AG04450 (cell line): ENCODE results near the gene CRYBG2. TPM values are rescaled to one million over a fixed set of nuclear protein-coding genes. Genes with fewer than 3 reads are reported as not detected.
"Not testable (repeated sequence)": the region's sequence is repeated elsewhere in the genome, so short reads cannot be mapped to it uniquely, and the experiment has no call there.

Experiments
- CTCF ChIA-PET: fragments of 300-600, 350-600 bp; formaldehyde crosslinking; extraction: SDS; loops from one replicate; lab custom pipeline; 2022; ENCODE audit warnings: antibody characterized with exemption, inconsistent platforms; lab: Charles Lee
- POLR2A ChIA-PET: fragments of 350-600 bp; formaldehyde crosslinking; extraction: SDS; loops from one replicate; lab custom pipeline; 2021; ENCODE audit warnings: antibody characterized with exemption, inconsistent platforms; lab: Yijun Ruan, JAX
- DNase-seq: peaks from one replicate; pipeline ENCODE4 v3.0.0-alpha.2; 2011; ENCODE audit warnings: low read depth, low spot score
- H3K27ac ChIP-seq: one replicate; pipeline ENCODE4 v1.5.1; 2012; ENCODE audit warnings: low read depth, low read length, control low read depth
- H3K27me3 ChIP-seq: one replicate; pipeline ENCODE4 v1.6.0; 2012; ENCODE audit warnings: low read length; ENCODE audit not compliant: control insufficient read depth, insufficient read depth
- H3K4me3 ChIP-seq: 2 replicates; pipeline ENCODE4 v1.5.1; 2011; ENCODE audit warnings: mild to moderate bottlenecking, low read depth, low read length, control low read depth
- H3K9me3 ChIP-seq: 2 replicates; pipeline ENCODE4 v1.5.1; 2012; ENCODE audit warnings: low read length; ENCODE audit not compliant: control insufficient read depth, insufficient read depth
- CTCF ChIP-seq: IDR thresholded peaks from 2 replicates; pipeline ENCODE4 v1.5.1; 2011; ENCODE audit warnings: low read depth, low read length, control low read depth, inconsistent platforms
- polyA plus RNA-seq: library from polyadenylated mRNA; depleted of rRNA; stranded (reverse); fragments of >200 nt; gene quantifications from 2 replicates; pipeline ENCODE4 v1.2.3, GENCODE V29; 2011

Gene CRYBG2
- polyA plus RNA-seq, 1 experiment = not detected

DNA sequence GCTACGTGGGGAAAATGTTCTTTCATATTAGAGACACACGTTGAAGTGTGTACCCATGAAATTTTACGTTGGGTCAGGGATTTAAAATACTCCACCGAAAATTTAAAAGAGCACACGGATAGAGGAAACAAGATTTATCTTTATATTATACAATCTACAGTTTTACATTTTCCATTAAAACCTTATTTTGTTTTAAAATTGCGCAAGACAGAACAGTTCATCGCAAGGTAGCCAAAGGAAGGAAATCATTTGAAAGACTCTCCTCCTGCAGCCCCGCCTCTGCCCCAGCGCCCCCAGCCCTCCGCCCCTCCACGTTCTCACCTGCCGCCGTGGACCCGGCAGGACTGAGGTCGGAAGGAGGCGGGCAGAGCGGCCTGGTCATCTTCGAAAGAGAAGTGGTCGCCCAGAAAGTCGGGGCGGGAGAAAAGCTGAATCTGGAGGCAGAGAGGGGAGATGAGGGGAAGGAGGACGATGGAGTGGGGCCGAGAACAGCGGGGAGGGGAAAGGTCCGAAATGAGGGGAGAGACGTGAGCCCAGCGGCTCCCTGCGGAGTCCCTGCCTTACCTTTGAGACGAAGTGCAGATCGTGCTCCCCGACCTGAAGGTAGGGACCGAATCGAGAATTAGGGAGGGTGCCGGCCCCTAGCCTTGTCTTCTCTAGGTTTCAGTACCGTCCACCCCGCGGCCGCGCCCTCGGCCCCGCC is 18.0 kb downstream of the CRYBG2 start:
- TF ChIP-seq CTCF = no peak
- Histone ChIP-seq H3K27ac (no peak overlapping the region), H3K4me3 (peak overlapping the region; percentile 64), H3K9me3 (no peaks in the 10 kb centered on the region; the same call in 1 of the 2 replicates), H3K27me3 (peaks cover 41% of the 10 kb centered on the region)
- DNase-seq = no peak
- ChIA-PET CTCF (interaction anchor here (0.8 to 1.1 kb wide), 2 partner anchors 14 to 28 kb away, joined by 4 read pairs; no protein-coding TSS in a partner anchor), POLR2A (no interaction called here)

- CTCF ChIA-PET = interaction anchor here (3.0 kb wide), 1 partner anchor 12 kb away, joined by 15 read pairs; no protein-coding TSS in a partner anchor
- H3K9me3 ChIP-seq, POLR2A ChIA-PET, H3K4me3 ChIP-seq, H3K27ac ChIP-seq, DNase-seq: not testable (repeated sequence)
- peaks cover 31% of the 10 kb centered on the region for H3K27me3 ChIP-seq
Observed at GRCh38 chr1:26333312-26333711, 20.6 kb downstream of the CRYBG2 start.

DNA sequence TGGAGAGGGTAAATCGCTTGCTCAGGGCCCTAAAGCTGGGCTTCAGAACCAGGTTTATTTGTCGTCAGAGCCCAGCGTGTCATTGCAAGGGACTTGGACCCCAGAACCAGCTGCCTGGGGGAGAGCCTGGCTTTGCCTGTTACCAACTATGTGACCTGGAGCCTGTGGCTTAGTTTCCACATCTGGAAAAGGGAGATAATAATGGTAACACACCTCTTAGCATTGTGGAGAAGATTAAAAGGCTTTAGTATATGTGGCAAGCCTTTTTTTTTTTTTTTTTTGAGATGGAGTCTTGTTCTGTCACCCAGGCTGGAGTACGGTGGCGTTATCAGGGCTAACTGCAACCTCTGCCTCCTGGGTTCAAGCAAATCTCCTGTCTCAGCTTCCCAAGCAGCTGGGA is 23.7 kb downstream of the CRYBG2 start:
- Histone ChIP-seq H3K4me3 (no peak overlapping the region), H3K27ac (no peak overlapping the region), H3K27me3 (peaks cover 11% of the 10 kb centered on the region), H3K9me3 (no peaks in the 10 kb centered on the region)
- DNase-seq = no peak
- TF ChIP-seq CTCF = no peak
- ChIA-PET CTCF (interaction anchor here (1.5 kb wide), 1 partner anchor 8 kb away, joined by 5 read pairs; no protein-coding TSS in a partner anchor), POLR2A (no interaction called here)

- H3K27ac ChIP-seq, DNase-seq, H3K9me3 ChIP-seq, H3K4me3 ChIP-seq: not testable (repeated sequence)
- peaks cover 11% of the 10 kb centered on the region for H3K27me3 ChIP-seq
- POLR2A ChIA-PET = interaction anchor here (0.7 kb wide), 1 partner anchor 17 kb away, joined by 4 read pairs; no protein-coding TSS in a partner anchor
- CTCF ChIA-PET = interaction anchor here (0.7 to 1.5 kb wide), 2 partner anchors 8 to 1164 kb away, joined by 4 to 5 read pairs; no protein-coding TSS in a partner anchor
Observed at GRCh38 chr1:26329380-26329779, 24.6 kb downstream of the CRYBG2 start.

DNA sequence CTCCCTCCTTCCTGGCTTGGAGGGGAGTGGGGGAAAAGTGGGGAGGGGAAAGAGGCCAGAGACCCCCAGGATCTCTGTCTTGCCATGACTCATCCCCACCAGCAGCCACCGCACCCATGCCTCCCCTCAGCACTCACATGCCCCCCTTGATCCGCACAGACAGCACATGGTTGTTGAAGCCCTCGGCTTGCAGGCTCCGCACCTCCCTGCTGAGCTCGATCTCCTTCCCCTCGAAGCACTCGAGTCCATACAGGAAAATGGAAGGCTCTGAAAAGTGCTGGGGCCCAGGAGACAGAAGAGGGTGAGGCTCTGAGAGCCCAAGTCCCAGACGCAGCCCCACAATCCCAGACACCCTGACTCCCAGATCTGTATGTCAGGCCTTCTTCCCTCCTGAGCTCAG is 25.3 kb downstream of the CRYBG2 start:
- TF ChIP-seq CTCF = no peak
- no peaks in the 10 kb centered on the region for H3K9me3 ChIP-seq
- CTCF ChIA-PET = no interaction called here
- DNase-seq = no peak
- H3K27me3 ChIP-seq = peaks cover 8% of the 10 kb centered on the region
- POLR2A ChIA-PET = no interaction called here
- H3K27ac ChIP-seq = no peak overlapping the region
- H3K4me3 ChIP-seq = no peak overlapping the region

- Histone ChIP-seq H3K9me3 (no peaks in the 10 kb centered on the region), H3K4me3 (no peak overlapping the region), H3K27ac (no peak overlapping the region), H3K27me3 (peaks cover 6% of the 10 kb centered on the region)
- ChIA-PET CTCF (interaction anchor here (0.6 kb wide), 1 partner anchor 124 kb away, joined by 3 read pairs; no protein-coding TSS in a partner anchor), POLR2A (no interaction called here)
- TF ChIP-seq CTCF = no peak
- DNase-seq = no peak
Observed at GRCh38 chr1:26327956-26328362, 26.0 kb downstream of the CRYBG2 start.
